Activated gamma-delta T cell (primary cell): ENCODE results near the gene REX1BD.
"Not testable (repeated sequence)": the region's sequence is repeated elsewhere in the genome, so short reads cannot be mapped to it uniquely, and the experiment has no call there.

ENCODE experiments used
- DNase-seq: peaks from one replicate; lab custom pipeline; 2025; lab: John Stamatoyannopoulos, UW
- total RNA-seq, 2 donors: gene quantifications; one replicate each; lab custom pipeline; 2026; lab: John Stamatoyannopoulos, UW

The REX1BD gene
- 65.9 to 76.9 reads per million in 2 donors for total RNA-seq

GRCh38 chr19:18588611-18589379 is at the start of gene REX1BD:
Gene REX1BD, plus strand, starts transcription at chr19:18588798. Its CDS starts 4 bp downstream, at chr19:18588802.
- DNase-seq: peak; percentile 80

DNA sequence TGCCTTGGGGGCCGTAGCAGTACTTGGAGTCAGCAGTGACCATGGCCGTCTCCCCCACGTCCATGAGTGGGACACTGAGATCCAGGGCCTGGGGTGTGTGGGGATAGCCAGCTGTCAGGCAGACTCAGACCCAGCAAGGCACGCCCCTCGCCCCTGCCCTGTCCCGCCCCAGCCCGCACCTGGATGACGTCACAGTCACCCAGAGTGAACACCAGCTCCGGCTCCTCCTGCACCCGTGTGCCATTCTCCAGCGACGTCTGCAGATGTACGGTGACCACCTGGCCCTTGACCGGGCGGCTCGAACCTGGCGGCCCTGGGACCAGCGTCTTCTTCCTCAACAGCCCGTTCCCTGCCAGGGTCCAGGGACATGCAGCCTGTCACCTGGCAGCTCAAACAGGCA is 49.2 kb upstream of the REX1BD start:
- no peak for DNase-seq

GRCh38 chr19:18540200-18540599 is 48.4 kb upstream of the REX1BD start:
- not testable (repeated sequence) for DNase-seq

DNA sequence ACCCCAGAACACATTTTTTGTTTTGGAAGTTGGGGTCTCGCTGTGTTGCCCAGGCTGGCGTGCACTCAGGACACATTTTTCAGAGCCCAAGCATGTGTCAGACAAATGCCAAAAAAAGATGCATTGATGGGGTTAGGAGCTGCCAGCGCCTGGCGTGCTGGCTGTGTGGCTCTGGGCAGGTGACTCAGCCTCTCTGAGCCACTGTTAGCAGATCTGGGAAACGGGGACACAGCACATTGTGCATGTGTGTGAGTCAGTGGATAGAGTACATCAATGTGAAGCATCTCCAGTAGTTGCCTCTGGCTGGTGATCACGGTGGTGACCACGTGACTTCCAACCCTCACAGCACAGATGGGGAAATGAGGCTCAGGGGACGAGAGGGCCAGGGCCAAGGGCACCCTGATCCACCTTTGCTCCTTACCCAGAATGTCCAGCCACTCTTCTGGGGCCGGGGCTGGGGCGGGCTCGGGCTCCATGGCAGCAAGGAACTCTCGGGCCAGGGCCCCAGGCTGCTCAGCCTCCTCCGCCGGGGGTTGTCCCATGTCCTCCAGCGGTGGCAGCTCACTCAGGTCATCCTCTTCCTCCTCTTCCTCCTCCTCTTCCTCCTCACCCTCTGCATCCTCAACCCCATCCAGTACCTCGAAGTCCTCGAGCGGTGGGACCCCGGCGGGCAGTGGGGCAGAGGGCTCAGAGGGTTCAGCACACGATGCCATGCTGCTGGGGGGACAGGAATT is 47.2 kb upstream of the REX1BD start:
- no peak for DNase-seq

GRCh38 chr19:18541992-18542940 is 46.3 kb upstream of the REX1BD start:
- no peak for DNase-seq

- peak; percentile 88 for DNase-seq
These were observed 45.4 kb upstream of the REX1BD start, which contains the start of gene FKBP8 for GRCh38 chr19:18542941-18543813. Gene FKBP8, minus strand, starts transcription at chr19:18543573. Its CDS starts 1,603 bp downstream, at chr19:18541970.

GRCh38 chr19:18543814-18544475 is 44.7 kb upstream of the REX1BD start:
- no peak for DNase-seq

DNA sequence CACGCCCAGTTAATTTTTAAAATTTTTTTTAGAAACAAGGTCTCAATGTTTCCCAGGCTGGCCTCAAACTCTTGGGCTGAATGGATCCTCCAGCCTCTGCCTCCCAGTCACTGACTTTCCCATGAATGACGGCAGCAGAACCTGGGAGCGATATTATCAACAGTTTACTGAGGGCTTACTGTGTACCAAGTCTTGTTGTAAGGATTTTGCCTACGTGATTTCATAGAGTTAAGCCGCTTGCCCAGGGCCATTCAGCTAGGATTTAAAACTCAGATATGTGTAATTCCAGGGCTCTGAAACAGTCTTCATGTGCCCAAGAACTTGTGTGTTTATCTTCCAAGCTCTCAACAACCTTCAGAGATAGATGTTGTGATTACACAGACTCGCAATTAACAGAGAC is 37.0 kb upstream of the REX1BD start:
- no peak for DNase-seq

DNA sequence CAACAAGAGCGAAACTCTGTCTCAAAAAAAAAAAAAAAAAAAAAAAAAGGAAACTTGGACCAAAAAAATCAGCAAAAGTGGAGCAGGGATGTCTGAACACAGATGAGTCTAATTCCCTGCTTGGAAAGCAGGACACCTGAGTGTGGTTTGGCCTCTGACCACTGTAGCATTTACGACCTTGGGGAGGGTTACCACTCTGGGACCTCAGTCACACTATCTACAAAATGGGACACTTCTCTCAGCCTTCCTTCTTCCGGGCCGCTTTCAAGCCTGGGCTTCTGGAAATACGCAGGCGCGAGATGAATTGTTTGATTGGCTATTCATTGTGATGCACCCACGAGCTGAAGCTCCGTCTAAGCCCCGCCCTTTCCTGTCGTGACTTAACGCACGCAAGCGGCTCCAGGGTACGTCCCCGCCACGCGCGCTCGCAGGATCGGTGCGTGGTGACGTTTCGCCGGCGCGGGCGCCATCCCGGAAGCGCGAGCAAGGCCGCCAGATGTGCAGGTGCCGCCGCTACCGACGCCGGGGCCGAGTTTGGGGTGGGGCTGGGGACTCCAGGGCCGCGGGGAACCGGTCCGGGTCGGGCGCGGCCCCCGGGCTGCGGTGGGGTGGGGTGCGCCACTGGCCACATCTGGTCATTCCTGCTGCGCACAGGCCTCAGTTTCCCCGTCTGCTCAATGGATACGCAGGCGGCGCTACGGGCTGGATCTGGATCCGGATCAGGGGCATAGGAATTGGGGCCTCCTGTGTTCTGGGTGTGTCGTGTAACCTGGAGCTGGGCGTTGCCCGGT is 31.0 kb upstream of the REX1BD start, which contains the start of gene KXD1:
TSS of gene KXD1 (plus strand) at position 460 of the 791 bp plus-strand sequence. CDS start 4,187 bp downstream, outside the sequence.
- peak; percentile 91 for DNase-seq

- no peak for DNase-seq
These were observed 30.4 kb upstream of the REX1BD start for GRCh38 chr19:18558202-18558555.

GRCh38 chr19:18558604-18559003 is 30.0 kb upstream of the REX1BD start:
- DNase-seq: no peak

GRCh38 chr19:18559685-18560084 is 28.9 kb upstream of the REX1BD start:
- DNase-seq: no peak

DNA sequence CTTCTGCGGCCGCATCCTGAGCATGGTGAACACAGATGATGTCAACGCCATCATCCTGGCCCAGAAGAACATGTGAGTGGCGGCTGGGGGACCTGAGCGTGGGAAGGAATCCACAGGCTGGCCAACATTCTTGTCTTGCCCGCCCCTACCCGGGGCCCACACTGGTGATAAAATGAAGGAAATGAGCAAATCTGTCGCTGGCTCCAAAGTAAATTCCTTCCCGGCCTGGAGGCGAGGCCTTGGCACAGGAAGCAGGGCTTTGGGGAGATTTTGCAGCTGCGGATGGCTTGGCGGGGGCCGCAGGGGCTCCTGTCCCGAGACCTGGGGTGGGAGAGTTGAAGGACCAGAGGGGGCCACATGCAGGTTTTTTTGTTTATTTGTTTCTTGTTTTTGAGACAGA is 26.5 kb upstream of the REX1BD start:
- DNase-seq: no peak

- no peak for DNase-seq
These were observed 21.6 kb upstream of the REX1BD start for GRCh38 chr19:18566953-18567352.

GRCh38 chr19:18568367-18568766 is 20.2 kb upstream of the REX1BD start:
- DNase-seq: no peak

DNA sequence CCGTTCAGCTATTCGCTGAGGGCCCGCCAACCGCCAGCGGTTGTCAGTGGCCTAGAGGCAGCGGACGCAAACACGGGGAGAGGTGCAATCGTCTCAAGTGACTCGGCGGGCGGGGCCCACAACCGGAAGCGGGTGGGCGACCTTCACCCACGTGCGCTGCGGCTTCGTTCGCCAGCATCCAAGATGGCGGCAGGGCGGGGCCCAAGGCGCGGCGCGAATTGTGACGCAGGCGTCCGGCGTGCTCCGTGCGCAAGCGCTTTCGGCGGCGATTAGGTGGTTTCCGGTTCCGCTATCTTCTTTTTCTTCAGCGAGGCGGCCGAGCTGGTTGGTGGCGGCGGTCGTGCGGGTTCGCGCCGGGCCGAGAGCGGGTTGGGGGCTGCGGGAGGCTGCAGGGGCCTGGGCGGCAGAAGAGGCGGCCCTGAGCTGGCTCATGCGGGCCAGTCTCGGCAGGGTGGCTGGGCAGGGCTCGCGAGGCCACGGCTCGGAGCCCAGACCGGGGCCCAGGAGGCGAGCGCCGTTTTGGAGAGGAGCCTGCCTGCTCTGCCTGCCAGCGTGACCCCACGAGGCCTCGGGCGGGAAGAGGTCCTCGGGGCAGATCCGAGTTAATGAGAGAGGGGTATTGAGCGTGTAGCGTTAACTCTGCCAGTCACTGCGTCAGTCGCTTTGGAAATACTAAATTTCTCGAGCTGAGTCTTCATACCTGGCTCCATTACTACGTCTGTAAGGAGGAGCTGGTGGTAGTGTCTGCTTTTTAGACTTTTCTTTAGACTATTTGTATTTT is 16.8 kb upstream of the REX1BD start, which contains the start of gene UBA52:
TSS of gene UBA52 (plus strand) at position 294 of the 781 bp plus-strand sequence. CDS start 1,444 bp downstream, outside the sequence.
- DNase-seq: peak; percentile 99

DNA sequence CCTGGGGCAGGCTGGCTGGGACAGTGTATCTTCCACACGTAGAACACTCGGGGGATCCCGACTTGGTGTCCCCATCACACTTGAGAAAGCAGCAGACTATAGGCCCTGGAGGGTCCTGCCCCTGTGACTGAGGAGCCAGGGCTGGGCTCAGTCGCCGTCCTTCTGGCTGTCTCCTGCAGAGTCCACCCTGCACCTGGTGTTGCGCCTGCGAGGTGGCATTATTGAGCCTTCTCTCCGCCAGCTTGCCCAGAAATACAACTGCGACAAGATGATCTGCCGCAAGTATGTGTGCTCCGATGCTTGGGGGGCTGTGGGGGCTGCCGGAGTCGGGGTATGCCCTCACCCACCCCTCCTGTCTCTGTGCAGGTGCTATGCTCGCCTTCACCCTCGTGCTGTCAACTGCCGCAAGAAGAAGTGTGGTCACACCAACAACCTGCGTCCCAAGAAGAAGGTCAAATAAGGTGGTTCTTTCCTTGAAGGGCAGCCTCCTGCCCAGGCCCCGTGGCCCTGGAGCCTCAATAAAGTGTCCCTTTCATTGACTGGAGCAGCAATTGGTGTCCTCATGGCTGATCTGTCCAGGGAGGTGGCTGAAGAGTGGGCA is 13.8 kb upstream of the REX1BD start:
- DNase-seq: no peak

- no peak for DNase-seq
These were observed 12.2 kb upstream of the REX1BD start for GRCh38 chr19:18576383-18576782.
